ENCODE results near the gene JADE1. TPM values are rescaled to one million over a fixed set of nuclear protein-coding genes. Genes with fewer than 3 reads are reported as not detected.

The JADE1 gene
- total RNA-seq, 2 experiments from 2014 or later: 43.1 to 64.0 TPM

DNA sequence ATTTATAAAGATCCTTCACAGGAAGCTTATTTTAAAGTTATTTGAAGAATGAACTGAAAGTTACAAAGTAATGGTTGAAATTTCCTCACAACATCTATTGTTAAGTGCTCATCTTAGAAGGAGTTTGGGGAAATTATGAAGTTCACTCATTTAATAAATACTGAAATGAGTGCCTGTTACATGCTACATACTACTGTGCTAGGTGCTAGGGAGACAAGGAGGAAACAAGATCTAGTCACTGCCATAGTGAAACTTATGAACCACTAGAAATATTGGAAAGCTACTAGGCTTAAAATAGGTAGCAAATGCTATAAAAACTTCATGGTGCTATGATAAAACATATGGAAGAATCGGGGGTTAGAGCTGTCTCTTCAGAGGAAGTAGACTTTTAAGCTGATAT is 97.1 kb downstream of the JADE1 start:
- Histone ChIP-seq H4K20me1 (ENCODE audit: insufficient read depth, low read length) (no peaks in the 10 kb centered on the region), H3K79me2 (ENCODE audit: insufficient read depth, low read depth, low read length) (no peaks in the 10 kb centered on the region), H3K4me2 (ENCODE audit: low read length) (no peak overlapping the region), H3K4me3 (ENCODE audit: low read depth, low read length, poor library complexity, severe bottlenecking) (no peak overlapping the region), H3K36me3 (ENCODE audit: insufficient read depth, low read length) (no peaks in the 10 kb centered on the region), H3K27ac (ENCODE audit: low read depth, low read length, poor library complexity, severe bottlenecking) (no peak overlapping the region), H3K4me1 (ENCODE audit: insufficient read depth, low read length, poor library complexity, severe bottlenecking) (no peaks in the 10 kb centered on the region), H3K9me2 (ENCODE audit: insufficient read depth, low read length) (no peaks in the 10 kb centered on the region), H2AFZ (ENCODE audit: low read length) (no peak overlapping the region), H3K9me3 (ENCODE audit: low read length) (no peaks in the 10 kb centered on the region)
- CTCF ChIA-PET (ENCODE audit: unreplicated experiment): no interaction called here
- no TSS peak for BruUV-seq (replicated peaks)
- DNase-seq (ENCODE audit: low spot score): no peak
- intact Hi-C loops (cut with micrococcal nuclease; ENCODE audit: unreplicated experiment): no loop called here
- POLR2A ChIA-PET: interaction anchor here (0.6 to 1.7 kb wide), 3 partner anchors 9 to 1420 kb away, joined by 4 to 10 read pairs (median 5); no protein-coding TSS in a partner anchor
- no peak for TF ChIP-seq EZH2phosphoT487 (IDR thresholded peaks at IDR 0.05; ENCODE audit: borderline replicate concordance, low read depth, low read length)
- no peak for TF ChIP-seq CTCF (conservative IDR thresholded peaks at IDR 0.05; ENCODE audit: low read length)

DNA sequence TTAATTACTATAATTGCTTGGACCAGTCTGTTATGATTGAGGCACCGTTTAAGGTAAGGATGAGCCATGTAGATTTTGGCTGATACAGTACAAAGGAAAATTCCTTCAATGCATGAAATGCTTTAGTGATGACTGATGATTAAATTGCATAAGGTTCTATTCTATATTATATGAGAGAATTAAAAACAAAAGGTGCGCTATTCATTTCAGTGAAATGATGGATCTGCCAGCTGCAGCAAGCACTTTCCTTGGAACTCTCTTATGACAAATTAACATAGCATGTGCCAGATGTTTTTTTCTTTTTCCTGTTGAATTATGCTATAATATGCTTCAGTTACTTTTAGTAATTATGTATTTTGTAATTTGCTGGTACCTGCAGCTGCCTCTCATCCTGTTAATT is 98.5 kb downstream of the JADE1 start:
- ChIA-PET POLR2A (interaction anchor here (0.6 to 1.7 kb wide), 2 partner anchors 8 to 132 kb away, joined by 5 to 10 read pairs; no protein-coding TSS in a partner anchor), CTCF (ENCODE audit: unreplicated experiment) (no interaction called here)
- no peaks in the 10 kb centered on the region for H3K9me2 ChIP-seq (ENCODE audit: insufficient read depth, low read length)
- no peak overlapping the region for H2AFZ ChIP-seq (ENCODE audit: low read length)
- H3K79me2 ChIP-seq (ENCODE audit: insufficient read depth, low read depth, low read length): no peaks in the 10 kb centered on the region
- H3K27ac ChIP-seq (ENCODE audit: low read depth, low read length, poor library complexity, severe bottlenecking): no peak overlapping the region
- H3K36me3 ChIP-seq (ENCODE audit: insufficient read depth, low read length): no peaks in the 10 kb centered on the region
- H3K9me3 ChIP-seq (ENCODE audit: low read length): no peaks in the 10 kb centered on the region
- intact Hi-C loops (cut with micrococcal nuclease; ENCODE audit: unreplicated experiment): no loop called here
- no peaks in the 10 kb centered on the region for H4K20me1 ChIP-seq (ENCODE audit: insufficient read depth, low read length)
- H3K4me1 ChIP-seq (ENCODE audit: insufficient read depth, low read length, poor library complexity, severe bottlenecking): no peaks in the 10 kb centered on the region
- H3K4me3 ChIP-seq (ENCODE audit: low read depth, low read length, poor library complexity, severe bottlenecking): no peak overlapping the region
- H3K4me2 ChIP-seq (ENCODE audit: low read length): no peak overlapping the region
- DNase-seq (ENCODE audit: low spot score): no peak
- TF ChIP-seq CTCF (conservative IDR thresholded peaks at IDR 0.05; ENCODE audit: low read length) (no peak), EZH2phosphoT487 (IDR thresholded peaks at IDR 0.05; ENCODE audit: borderline replicate concordance, low read depth, low read length) (no peak)
- no TSS peak for BruUV-seq (replicated peaks)

GRCh38 chr4:128908735-128909134 is 99.2 kb downstream of the JADE1 start:
- H3K9me2 ChIP-seq (ENCODE audit: insufficient read depth, low read length): no peaks in the 10 kb centered on the region
- no peak for DNase-seq (ENCODE audit: low spot score)
- intact Hi-C loops (cut with micrococcal nuclease; ENCODE audit: unreplicated experiment): no loop called here
- H3K9me3 ChIP-seq (ENCODE audit: low read length): no peaks in the 10 kb centered on the region
- H3K27ac ChIP-seq (ENCODE audit: low read depth, low read length, poor library complexity, severe bottlenecking): no peak overlapping the region
- no peak overlapping the region for H3K4me3 ChIP-seq (ENCODE audit: low read depth, low read length, poor library complexity, severe bottlenecking)
- H2AFZ ChIP-seq (ENCODE audit: low read length): no peak overlapping the region
- no peaks in the 10 kb centered on the region for H3K4me1 ChIP-seq (ENCODE audit: insufficient read depth, low read length, poor library complexity, severe bottlenecking)
- BruUV-seq (replicated peaks): no TSS peak
- no peaks in the 10 kb centered on the region for H4K20me1 ChIP-seq (ENCODE audit: insufficient read depth, low read length)
- ChIA-PET CTCF (ENCODE audit: unreplicated experiment) (no interaction called here), POLR2A (no interaction called here)
- no peaks in the 10 kb centered on the region for H3K36me3 ChIP-seq (ENCODE audit: insufficient read depth, low read length)
- no peak overlapping the region for H3K4me2 ChIP-seq (ENCODE audit: low read length)
- TF ChIP-seq CTCF (conservative IDR thresholded peaks at IDR 0.05; ENCODE audit: low read length) (no peak), EZH2phosphoT487 (IDR thresholded peaks at IDR 0.05; ENCODE audit: borderline replicate concordance, low read depth, low read length) (no peak)
- no peaks in the 10 kb centered on the region for H3K79me2 ChIP-seq (ENCODE audit: insufficient read depth, low read depth, low read length)

All from OCI-LY7 (cell line).